GM23338 (cell line): Measurements from ENCODE around the gene TULP1. TPM values are rescaled to one million over a fixed set of nuclear protein-coding genes. Genes with fewer than 3 reads are reported as not detected.

Source experiments
- ATAC-seq: fragments of 200-7000 bp; cut with Tn5 transposase; 3 replicates; pipeline ENCODE4 v1.9.1; 2020
- DNase-seq: peaks from one replicate; pipeline ENCODE4 v3.0.0-alpha.2; 2015; ENCODE audit warnings: low spot score
- H2AFZ ChIP-seq: fragments of 200-600 bp; sonication (generic); 2 replicates; pipeline ENCODE4 v1.8.0; 2016; ENCODE audit warnings: antibody characterized with exemption, mild to moderate bottlenecking, moderate library complexity
- H3F3A ChIP-seq: fragments of 200-600 bp; sonication (generic); replicated peaks from 2 replicates; pipeline ENCODE4 v1.8.0; 2017; ENCODE audit warnings: antibody characterized with exemption, mixed run types, low read depth
- H3K27ac ChIP-seq: fragments of 200-600 bp; sonication (generic); 2 replicates; pipeline ENCODE4 v1.6.1; 2016; ENCODE audit warnings: low read depth
- H3K27me3 ChIP-seq: fragments of 200-600 bp; sonication (generic); 2 replicates; pipeline ENCODE4 v1.8.0; 2016; ENCODE audit warnings: mild to moderate bottlenecking, mixed run types, moderate library complexity; ENCODE audit not compliant: insufficient read depth
- H3K36me3 ChIP-seq: fragments of 200-600 bp; sonication (generic); 2 replicates; pipeline ENCODE4 v1.8.0; 2016; ENCODE audit warnings: mild to moderate bottlenecking; ENCODE audit not compliant: insufficient read depth
- H3K4me1 ChIP-seq: fragments of 200-600 bp; sonication (generic); 2 replicates; pipeline ENCODE4 v1.8.0; 2016; ENCODE audit warnings: mild to moderate bottlenecking, moderate library complexity; ENCODE audit not compliant: insufficient read depth
- H3K4me2 ChIP-seq: fragments of 200-600 bp; sonication (generic); 2 replicates; pipeline ENCODE4 v1.7.1; 2017; ENCODE audit warnings: mixed run types
- H3K4me3 ChIP-seq: fragments of 200-600 bp; sonication (generic); 2 replicates; pipeline ENCODE4 v1.6.1; 2016; ENCODE audit warnings: mixed run types
- H3K79me2 ChIP-seq: fragments of 200-600 bp; sonication (generic); replicated peaks from 2 replicates; pipeline ENCODE4 v1.8.0; 2017; ENCODE audit warnings: mild to moderate bottlenecking; ENCODE audit not compliant: insufficient read depth
- H3K9me2 ChIP-seq: fragments of 200-600 bp; sonication (generic); 2 replicates; pipeline ENCODE4 v1.8.0; 2017; ENCODE audit not compliant: insufficient read depth
- H4K20me1 ChIP-seq: fragments of 200-600 bp; sonication (generic); replicated peaks from 2 replicates; pipeline ENCODE4 v1.8.0; 2017; ENCODE audit warnings: mild to moderate bottlenecking; ENCODE audit not compliant: insufficient read depth
- H3K27ac Mint-ChIP-seq: 2 replicates; pipeline ENCODE4 v1.8.0; 2020; ENCODE audit warnings: inconsistent platforms, mild to moderate bottlenecking, moderate library complexity, mixed read lengths
- H3K27me3 Mint-ChIP-seq: 3 replicates; pipeline ENCODE4 v1.8.0; 2022; ENCODE audit warnings: low read depth, mild to moderate bottlenecking, moderate library complexity, mixed read lengths, inconsistent platforms; ENCODE audit not compliant: insufficient read depth, poor library complexity
- H3K36me3 Mint-ChIP-seq: 3 replicates; pipeline ENCODE4 v1.8.0; 2021; ENCODE audit warnings: low read depth, mild to moderate bottlenecking, inconsistent platforms, moderate library complexity, mixed read lengths
- H3K4me1 Mint-ChIP-seq: 3 replicates; pipeline ENCODE4 v1.8.0; 2020; ENCODE audit warnings: mild to moderate bottlenecking, inconsistent platforms, mixed read lengths
- H3K4me3 Mint-ChIP-seq: 3 replicates; pipeline ENCODE4 v1.8.0; 2021; ENCODE audit warnings: moderate library complexity, mild to moderate bottlenecking, inconsistent platforms, mixed read lengths
- H3K9me3 Mint-ChIP-seq: 3 replicates; pipeline ENCODE4 v1.8.0; 2020; ENCODE audit warnings: moderate library complexity, mild to moderate bottlenecking, inconsistent platforms, mixed read lengths
- CREB1 ChIP-seq: fragments of 250-450 bp; sonication (Bioruptor Pico); IDR thresholded peaks from 2 replicates; pipeline ENCODE4 v1.5.0; 2020; ENCODE audit warnings: low read depth, mild to moderate bottlenecking, moderate library complexity
- CTCF ChIP-seq, 2 experiments: fragments of 200-600 bp in 1 of 2; sonication (generic) in 1 of 2; conservative IDR thresholded peaks; 2 replicates each; pipeline versions ENCODE4 v1.5.1 to v1.6.1; 2016 to 2017; ENCODE audit warnings: antibody characterized with exemption in 2 of 2, low read depth in 2 of 2, mild to moderate bottlenecking in 2 of 2, moderate library complexity in 1 of 2
- EZH2 ChIP-seq: fragments of 200-600 bp; sonication (generic); IDR thresholded peaks from one replicate; pipeline ENCODE4 v1.8.0; 2017; ENCODE audit warnings: antibody characterized with exemption, mild to moderate bottlenecking, low read depth; ENCODE audit not compliant: unreplicated experiment
- EZH2phosphoT487 ChIP-seq: fragments of 200-600 bp; sonication (generic); IDR thresholded peaks from one replicate; pipeline ENCODE4 v1.8.1; 2018; ENCODE audit warnings: antibody characterized with exemption; ENCODE audit not compliant: unreplicated experiment
- REST ChIP-seq: IDR thresholded peaks from one replicate; pipeline ENCODE4 v1.6.1; 2018; ENCODE audit warnings: antibody characterized with exemption; ENCODE audit not compliant: unreplicated experiment
- polyA plus RNA-seq: library from polyadenylated mRNA; unstranded; fragments of >200 nt; fragmentation: Nextera tagmentation; extraction: Ambion mirVana; gene quantifications from 2 replicates; pipeline ENCODE4 v1.2.1, GENCODE V29; 2016
- total RNA-seq: library from RNA; depleted of rRNA; stranded (reverse); fragments of >200 nt; shearing (Covaris generic); gene quantifications from 2 replicates; pipeline ENCODE4 v1.2.3, GENCODE V29; 2014
- TF ChIP-seq, protein P1 (sequence below): fragments of 250-450 bp; sonication (Bioruptor Pico); IDR thresholded peaks from 2 replicates; pipeline ENCODE4 v1.5.0; 2020; ENCODE audit warnings: mild to moderate bottlenecking, moderate library complexity
- TF ChIP-seq, protein P2 (sequence below): IDR thresholded peaks from 2 replicates; pipeline ENCODE4 v1.6.1; 2016; ENCODE audit warnings: antibody characterized with exemption

The TULP1 gene
- total and polyA plus RNA-seq, 2 experiments from 2014 or later, result 3.0 to 3.8 TPM

- Histone ChIP-seq H3K4me2 (no peak overlapping the region), H3K4me3 (no peak overlapping the region), H3K27ac (no peak overlapping the region), H4K20me1 (no peaks in the 10 kb centered on the region), H3K36me3 (no peaks in the 10 kb centered on the region), H3K79me2 (no peaks in the 10 kb centered on the region), H3K9me2 (no peaks in the 10 kb centered on the region), H3F3A (no peaks in the 10 kb centered on the region), H3K4me1 (peaks cover 7% of the 10 kb centered on the region; the same call in 1 of the 2 replicates), H3K27me3 (no peaks in the 10 kb centered on the region), H2AFZ (peak overlapping the region; percentile 0; the same call in 1 of the 2 replicates)
- DNase-seq, result no peak
- peaks cover 9% of the 10 kb centered on the region for H3K27me3 Mint-ChIP-seq
- H3K27ac Mint-ChIP-seq, result no peak overlapping the region
- ATAC-seq, result no peak
- H3K9me3 Mint-ChIP-seq, result no peaks in the 10 kb centered on the region; the same call in 2 of the 3 replicates
- TF ChIP-seq EZH2phosphoT487 (no peak), CREB1 (no peak), EZH2 (no peak), REST (no peak), CTCF (conservative IDR thresholded peaks at IDR 0.05; ENCODE audit: low read depth in 2 of 2) (no peak)
- TF ChIP-seq, protein P1, sequence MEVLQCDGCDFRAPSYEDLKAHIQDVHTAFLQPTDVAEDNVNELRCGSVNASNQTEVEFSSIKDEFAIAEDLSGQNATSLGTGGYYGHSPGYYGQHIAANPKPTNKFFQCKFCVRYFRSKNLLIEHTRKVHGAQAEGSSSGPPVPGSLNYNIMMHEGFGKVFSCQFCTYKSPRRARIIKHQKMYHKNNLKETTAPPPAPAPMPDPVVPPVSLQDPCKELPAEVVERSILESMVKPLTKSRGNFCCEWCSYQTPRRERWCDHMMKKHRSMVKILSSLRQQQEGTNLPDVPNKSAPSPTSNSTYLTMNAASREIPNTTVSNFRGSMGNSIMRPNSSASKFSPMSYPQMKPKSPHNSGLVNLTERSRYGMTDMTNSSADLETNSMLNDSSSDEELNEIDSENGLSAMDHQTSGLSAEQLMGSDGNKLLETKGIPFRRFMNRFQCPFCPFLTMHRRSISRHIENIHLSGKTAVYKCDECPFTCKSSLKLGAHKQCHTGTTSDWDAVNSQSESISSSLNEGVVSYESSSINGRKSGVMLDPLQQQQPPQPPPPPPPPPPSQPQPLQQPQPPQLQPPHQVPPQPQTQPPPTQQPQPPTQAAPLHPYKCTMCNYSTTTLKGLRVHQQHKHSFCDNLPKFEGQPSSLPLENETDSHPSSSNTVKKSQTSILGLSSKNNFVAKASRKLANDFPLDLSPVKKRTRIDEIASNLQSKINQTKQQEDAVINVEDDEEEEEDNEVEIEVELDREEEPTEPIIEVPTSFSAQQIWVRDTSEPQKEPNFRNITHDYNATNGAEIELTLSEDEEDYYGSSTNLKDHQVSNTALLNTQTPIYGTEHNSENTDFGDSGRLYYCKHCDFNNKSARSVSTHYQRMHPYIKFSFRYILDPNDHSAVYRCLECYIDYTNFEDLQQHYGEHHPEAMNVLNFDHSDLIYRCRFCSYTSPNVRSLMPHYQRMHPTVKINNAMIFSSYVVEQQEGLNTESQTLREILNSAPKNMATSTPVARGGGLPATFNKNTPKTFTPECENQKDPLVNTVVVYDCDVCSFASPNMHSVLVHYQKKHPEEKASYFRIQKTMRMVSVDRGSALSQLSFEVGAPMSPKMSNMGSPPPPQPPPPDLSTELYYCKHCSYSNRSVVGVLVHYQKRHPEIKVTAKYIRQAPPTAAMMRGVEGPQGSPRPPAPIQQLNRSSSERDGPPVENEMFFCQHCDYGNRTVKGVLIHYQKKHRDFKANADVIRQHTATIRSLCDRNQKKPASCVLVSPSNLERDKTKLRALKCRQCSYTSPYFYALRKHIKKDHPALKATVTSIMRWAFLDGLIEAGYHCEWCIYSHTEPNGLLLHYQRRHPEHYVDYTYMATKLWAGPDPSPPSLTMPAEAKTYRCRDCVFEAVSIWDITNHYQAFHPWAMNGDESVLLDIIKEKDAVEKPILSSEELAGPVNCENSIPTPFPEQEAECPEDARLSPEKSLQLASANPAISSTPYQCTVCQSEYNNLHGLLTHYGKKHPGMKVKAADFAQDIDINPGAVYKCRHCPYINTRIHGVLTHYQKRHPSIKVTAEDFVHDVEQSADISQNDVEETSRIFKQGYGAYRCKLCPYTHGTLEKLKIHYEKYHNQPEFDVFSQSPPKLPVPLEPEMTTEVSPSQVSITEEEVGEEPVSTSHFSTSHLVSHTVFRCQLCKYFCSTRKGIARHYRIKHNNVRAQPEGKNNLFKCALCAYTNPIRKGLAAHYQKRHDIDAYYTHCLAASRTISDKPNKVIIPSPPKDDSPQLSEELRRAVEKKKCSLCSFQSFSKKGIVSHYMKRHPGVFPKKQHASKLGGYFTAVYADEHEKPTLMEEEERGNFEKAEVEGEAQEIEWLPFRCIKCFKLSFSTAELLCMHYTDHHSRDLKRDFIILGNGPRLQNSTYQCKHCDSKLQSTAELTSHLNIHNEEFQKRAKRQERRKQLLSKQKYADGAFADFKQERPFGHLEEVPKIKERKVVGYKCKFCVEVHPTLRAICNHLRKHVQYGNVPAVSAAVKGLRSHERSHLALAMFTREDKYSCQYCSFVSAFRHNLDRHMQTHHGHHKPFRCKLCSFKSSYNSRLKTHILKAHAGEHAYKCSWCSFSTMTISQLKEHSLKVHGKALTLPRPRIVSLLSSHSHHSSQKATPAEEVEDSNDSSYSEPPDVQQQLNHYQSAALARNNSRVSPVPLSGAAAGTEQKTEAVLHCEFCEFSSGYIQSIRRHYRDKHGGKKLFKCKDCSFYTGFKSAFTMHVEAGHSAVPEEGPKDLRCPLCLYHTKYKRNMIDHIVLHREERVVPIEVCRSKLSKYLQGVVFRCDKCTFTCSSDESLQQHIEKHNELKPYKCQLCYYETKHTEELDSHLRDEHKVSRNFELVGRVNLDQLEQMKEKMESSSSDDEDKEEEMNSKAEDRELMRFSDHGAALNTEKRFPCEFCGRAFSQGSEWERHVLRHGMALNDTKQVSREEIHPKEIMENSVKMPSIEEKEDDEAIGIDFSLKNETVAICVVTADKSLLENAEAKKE (CRISPR knock-in tag), result no peak
- TF ChIP-seq, protein P2, sequence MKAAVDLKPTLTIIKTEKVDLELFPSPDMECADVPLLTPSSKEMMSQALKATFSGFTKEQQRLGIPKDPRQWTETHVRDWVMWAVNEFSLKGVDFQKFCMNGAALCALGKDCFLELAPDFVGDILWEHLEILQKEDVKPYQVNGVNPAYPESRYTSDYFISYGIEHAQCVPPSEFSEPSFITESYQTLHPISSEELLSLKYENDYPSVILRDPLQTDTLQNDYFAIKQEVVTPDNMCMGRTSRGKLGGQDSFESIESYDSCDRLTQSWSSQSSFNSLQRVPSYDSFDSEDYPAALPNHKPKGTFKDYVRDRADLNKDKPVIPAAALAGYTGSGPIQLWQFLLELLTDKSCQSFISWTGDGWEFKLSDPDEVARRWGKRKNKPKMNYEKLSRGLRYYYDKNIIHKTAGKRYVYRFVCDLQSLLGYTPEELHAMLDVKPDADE, result no peak
- no peaks in the 10 kb centered on the region for H3K36me3 Mint-ChIP-seq
- H3K4me1 Mint-ChIP-seq, result peaks cover 17% of the 10 kb centered on the region
- no peak overlapping the region for H3K4me3 Mint-ChIP-seq
Observed at GRCh38 chr6:35547676-35548075, 35.0 kb upstream of the TULP1 start.
